Parathyroid adenoma (tissue), 2 donors: ENCODE data around the gene DMD.

Source experiments
- H2AFZ ChIP-seq: fragments of 300-600 bp; sonication (generic); one replicate; pipeline ENCODE4 v1.7.0; 2017; ENCODE audit warnings: antibody characterized with exemption, mild to moderate bottlenecking
- H3K27ac ChIP-seq: fragments of 300-600 bp; sonication (generic); one replicate; pipeline ENCODE4 v1.7.0; 2017
- H3K27me3 ChIP-seq: fragments of 300-600 bp; sonication (generic); one replicate; pipeline ENCODE4 v1.7.0; 2017; ENCODE audit warnings: low read length; ENCODE audit not compliant: control insufficient read depth, insufficient read depth
- H3K36me3 ChIP-seq: fragments of 300-600 bp; sonication (generic); one replicate; pipeline ENCODE4 v1.7.0; 2017; ENCODE audit warnings: low read length; ENCODE audit not compliant: control insufficient read depth, insufficient read depth
- H3K4me1 ChIP-seq: fragments of 300-600 bp; sonication (generic); one replicate; pipeline ENCODE4 v1.7.0; 2017; ENCODE audit warnings: control low read depth
- H3K4me2 ChIP-seq: fragments of 300-600 bp; sonication (generic); one replicate; pipeline ENCODE4 v1.7.0; 2017; ENCODE audit warnings: low read length
- H3K4me3 ChIP-seq: fragments of 300-600 bp; sonication (generic); one replicate; pipeline ENCODE4 v1.7.0; 2017; ENCODE audit warnings: low read depth, low read length
- H3K79me2 ChIP-seq: fragments of 300-600 bp; sonication (generic); one replicate; pipeline ENCODE4 v1.7.0; 2017; ENCODE audit warnings: control low read depth
- H3K9ac ChIP-seq: fragments of 300-600 bp; sonication (generic); one replicate; pipeline ENCODE4 v1.7.0; 2017; ENCODE audit warnings: mild to moderate bottlenecking
- H3K9me3 ChIP-seq: fragments of 300-600 bp; sonication (generic); one replicate; pipeline ENCODE4 v1.7.0; 2017; ENCODE audit warnings: low read length; ENCODE audit not compliant: control insufficient read depth
- CTCF ChIP-seq: fragments of 300-600 bp; sonication (generic); IDR thresholded peaks from one replicate; pipeline ENCODE4 v1.7.0; 2017; ENCODE audit warnings: antibody characterized with exemption, mild to moderate bottlenecking
- donor health status: primary hyperparathyroidism.

Gene DMD

GRCh38 chrX:32289356-32289755, 922.0 kb downstream of the DMD start:
- H3K4me1 ChIP-seq, result no peaks in the 10 kb centered on the region
- no peak overlapping the region for H3K9ac ChIP-seq
- no peak for TF ChIP-seq CTCF
- no peak overlapping the region for H3K27ac ChIP-seq
- no peaks in the 10 kb centered on the region for H3K36me3 ChIP-seq
- H3K79me2 ChIP-seq, result no peaks in the 10 kb centered on the region
- H3K9me3 ChIP-seq, result no peaks in the 10 kb centered on the region
- no peaks in the 10 kb centered on the region for H3K27me3 ChIP-seq
- H3K4me2 ChIP-seq, result no peak overlapping the region
- no peak overlapping the region for H2AFZ ChIP-seq
- H3K4me3 ChIP-seq, result no peak overlapping the region

GRCh38 chrX:32281853-32282252, 929.5 kb downstream of the DMD start:
- no peak overlapping the region for H3K9ac ChIP-seq
- no peaks in the 10 kb centered on the region for H3K4me1 ChIP-seq
- H3K27me3 ChIP-seq, result no peaks in the 10 kb centered on the region
- no peaks in the 10 kb centered on the region for H3K36me3 ChIP-seq
- no peak overlapping the region for H3K4me3 ChIP-seq
- H2AFZ ChIP-seq, result no peak overlapping the region
- H3K4me2 ChIP-seq, result no peak overlapping the region
- H3K27ac ChIP-seq, result no peak overlapping the region
- TF ChIP-seq CTCF, result no peak
- H3K79me2 ChIP-seq, result no peaks in the 10 kb centered on the region
- H3K9me3 ChIP-seq, result no peaks in the 10 kb centered on the region

GRCh38 chrX:32280921-32281320, 930.4 kb downstream of the DMD start:
- Histone ChIP-seq H3K27ac (no peak overlapping the region), H3K36me3 (no peaks in the 10 kb centered on the region), H3K79me2 (no peaks in the 10 kb centered on the region), H3K27me3 (no peaks in the 10 kb centered on the region), H3K4me3 (no peak overlapping the region), H3K9ac (no peak overlapping the region), H2AFZ (no peak overlapping the region), H3K4me2 (no peak overlapping the region), H3K9me3 (no peaks in the 10 kb centered on the region), H3K4me1 (no peaks in the 10 kb centered on the region)
- no peak for TF ChIP-seq CTCF

GRCh38 chrX:32280489-32280888, 930.9 kb downstream of the DMD start:
- H3K36me3 ChIP-seq, result no peaks in the 10 kb centered on the region
- H3K4me3 ChIP-seq, result no peak overlapping the region
- no peaks in the 10 kb centered on the region for H3K27me3 ChIP-seq
- H3K4me2 ChIP-seq, result no peak overlapping the region
- H3K9me3 ChIP-seq, result no peaks in the 10 kb centered on the region
- no peak for TF ChIP-seq CTCF
- no peak overlapping the region for H3K27ac ChIP-seq
- no peak overlapping the region for H2AFZ ChIP-seq
- no peak overlapping the region for H3K9ac ChIP-seq
- no peaks in the 10 kb centered on the region for H3K4me1 ChIP-seq
- no peaks in the 10 kb centered on the region for H3K79me2 ChIP-seq

GRCh38 chrX:32276153-32276552, 935.2 kb downstream of the DMD start:
- no peaks in the 10 kb centered on the region for H3K9me3 ChIP-seq
- no peak for TF ChIP-seq CTCF
- no peaks in the 10 kb centered on the region for H3K79me2 ChIP-seq
- no peak overlapping the region for H3K27ac ChIP-seq
- no peaks in the 10 kb centered on the region for H3K36me3 ChIP-seq
- H3K4me1 ChIP-seq, result no peaks in the 10 kb centered on the region
- no peak overlapping the region for H3K4me3 ChIP-seq
- H2AFZ ChIP-seq, result no peak overlapping the region
- H3K9ac ChIP-seq, result no peak overlapping the region
- H3K27me3 ChIP-seq, result no peaks in the 10 kb centered on the region
- H3K4me2 ChIP-seq, result no peak overlapping the region
